Left cardiac atrium (tissue), 4 donors: ENCODE measurements around the gene CCDC178. TPM values are rescaled to one million over a fixed set of nuclear protein-coding genes. Genes with fewer than 3 reads are reported as not detected.
"Not testable (repeated sequence)": the region's sequence is repeated elsewhere in the genome, so short reads cannot be mapped to it uniquely, and the experiment has no call there.

Experiments
- ATAC-seq, 2 donors: fragments of 200-7000 bp; cut with Tn5 transposase; one replicate each; pipeline ENCODE4 v1.9.1; 2020; ENCODE audit warnings: mild to moderate bottlenecking in 2 of 2, moderate library complexity in 2 of 2
- DNase-seq: peaks from one replicate; pipeline ENCODE4 v3.0.0-alpha.2; 2020
- intact Hi-C, 2 donors: fragments of 100-400 bp; cut with DNase I; formaldehyde crosslinking; loops; one replicate each; pipeline versions ENCODE4 v1.14.1 to v1.15.1; 2022 to 2023
- total RNA-seq, 2 donors: library from RNA; stranded (reverse); fragmentation: NEBNext Ultra II Directional; extraction: Animal tissue kit (Norgen Biotek cat#: 25700); gene quantifications; one replicate each; pipeline ENCODE4 v1.2.1, GENCODE V29; 2021
- donor health status: DM: no; HTN: yes; CAD: no.
- donor health status: DM: no; HTN: yes; CAD: no; lungs with severe emphysema.
- donor health status: DM: yes; HTN: yes; CAD: no.
- donor health status: Dilated cardiomyopathy.

CCDC178 gene
- total RNA-seq, 2 donors from 2014 or later, result 0.89 to 1.4 TPM

- DNase-seq (no peak), ATAC-seq (no peak)
- intact Hi-C loops, result no loop called here
Observed at GRCh38 chr18:33369711-33370449, 70.6 kb downstream of the CCDC178 start.

- ATAC-seq (no peak), DNase-seq (no peak)
- intact Hi-C loops, result no loop called here
Observed at GRCh38 chr18:33356735-33357134, 83.8 kb downstream of the CCDC178 start.

GRCh38 chr18:33355756-33356155 is 84.8 kb downstream of the CCDC178 start:
- DNase-seq (no peak), ATAC-seq (no peak)
- intact Hi-C loops, result no loop called here

GRCh38 chr18:33355263-33355662 is 85.3 kb downstream of the CCDC178 start:
- ATAC-seq, result no peak
- DNase-seq, result no peak
- intact Hi-C loops, result no loop called here

- intact Hi-C loops, result no loop called here
- DNase-seq, result no peak
- ATAC-seq, result no peak
Observed at GRCh38 chr18:33350256-33350655, 90.3 kb downstream of the CCDC178 start.

- intact Hi-C loops, DNase-seq, ATAC-seq: not testable (repeated sequence)
Observed at GRCh38 chr18:33339733-33340132, 100.8 kb downstream of the CCDC178 start.

GRCh38 chr18:33334781-33335180 is 105.7 kb downstream of the CCDC178 start:
- DNase-seq (no peak), ATAC-seq (no peak)
- intact Hi-C loops, result no loop called here

- ATAC-seq, result no peak
- intact Hi-C loops, result no loop called here
- DNase-seq, result no peak
Observed at GRCh38 chr18:33330711-33331110, 109.8 kb downstream of the CCDC178 start.

GRCh38 chr18:33326975-33327374 is 113.5 kb downstream of the CCDC178 start:
- no peak for ATAC-seq
- intact Hi-C loops, result no loop called here
- no peak for DNase-seq

GRCh38 chr18:33317640-33318039 is 122.9 kb downstream of the CCDC178 start:
- no peak for ATAC-seq
- intact Hi-C loops, result no loop called here
- DNase-seq, result no peak

GRCh38 chr18:33316146-33316587 is 124.4 kb downstream of the CCDC178 start:
- intact Hi-C loops, result no loop called here
- DNase-seq (no peak), ATAC-seq (no peak)

- no peak for ATAC-seq
- no peak for DNase-seq
- intact Hi-C loops, result no loop called here
Observed at GRCh38 chr18:33307520-33307919, 133.0 kb downstream of the CCDC178 start.

- DNase-seq, result no peak
- intact Hi-C loops, result no loop called here
- ATAC-seq, result no peak
Observed at GRCh38 chr18:33304277-33304676, 136.2 kb downstream of the CCDC178 start.

- ATAC-seq, result no peak
- DNase-seq, result no peak
- intact Hi-C loops, result no loop called here
Observed at GRCh38 chr18:33291539-33291938, 149.0 kb downstream of the CCDC178 start.

GRCh38 chr18:33288082-33288716 is 152.3 kb downstream of the CCDC178 start:
- intact Hi-C loops, result no loop called here
- DNase-seq (no peak), ATAC-seq (no peak)

- intact Hi-C loops, result no loop called here
- peak; percentile 18 for DNase-seq
- no peak for ATAC-seq
Observed at GRCh38 chr18:33282709-33283333, 157.7 kb downstream of the CCDC178 start.

- ATAC-seq, result no peak
- no peak for DNase-seq
- intact Hi-C loops, result no loop called here
Observed at GRCh38 chr18:33282142-33282541, 158.4 kb downstream of the CCDC178 start.

GRCh38 chr18:33277431-33277830 is 163.1 kb downstream of the CCDC178 start:
- ATAC-seq (no peak), DNase-seq (no peak)
- intact Hi-C loops, result no loop called here

- DNase-seq (no peak), ATAC-seq (no peak)
- intact Hi-C loops, result no loop called here
Observed at GRCh38 chr18:33275843-33276242, 164.7 kb downstream of the CCDC178 start.

GRCh38 chr18:33270297-33270696 is 170.2 kb downstream of the CCDC178 start:
- ATAC-seq, result no peak
- intact Hi-C loops, result no loop called here

GRCh38 chr18:33269223-33269622 is 171.3 kb downstream of the CCDC178 start:
- intact Hi-C loops, result no loop called here
- no peak for DNase-seq
- no peak for ATAC-seq

More at GRCh38 chr18:33270297-33270696, 170.2 kb downstream of the CCDC178 start:
- no peak for DNase-seq
